ENCODE data around the gene DAPL1.
A peak's percentile ranks its signal among the peaks of the same experiment; 100 is the strongest.

DAPL1 gene, protein sequence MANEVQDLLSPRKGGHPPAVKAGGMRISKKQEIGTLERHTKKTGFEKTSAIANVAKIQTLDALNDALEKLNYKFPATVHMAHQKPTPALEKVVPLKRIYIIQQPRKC

DNA sequence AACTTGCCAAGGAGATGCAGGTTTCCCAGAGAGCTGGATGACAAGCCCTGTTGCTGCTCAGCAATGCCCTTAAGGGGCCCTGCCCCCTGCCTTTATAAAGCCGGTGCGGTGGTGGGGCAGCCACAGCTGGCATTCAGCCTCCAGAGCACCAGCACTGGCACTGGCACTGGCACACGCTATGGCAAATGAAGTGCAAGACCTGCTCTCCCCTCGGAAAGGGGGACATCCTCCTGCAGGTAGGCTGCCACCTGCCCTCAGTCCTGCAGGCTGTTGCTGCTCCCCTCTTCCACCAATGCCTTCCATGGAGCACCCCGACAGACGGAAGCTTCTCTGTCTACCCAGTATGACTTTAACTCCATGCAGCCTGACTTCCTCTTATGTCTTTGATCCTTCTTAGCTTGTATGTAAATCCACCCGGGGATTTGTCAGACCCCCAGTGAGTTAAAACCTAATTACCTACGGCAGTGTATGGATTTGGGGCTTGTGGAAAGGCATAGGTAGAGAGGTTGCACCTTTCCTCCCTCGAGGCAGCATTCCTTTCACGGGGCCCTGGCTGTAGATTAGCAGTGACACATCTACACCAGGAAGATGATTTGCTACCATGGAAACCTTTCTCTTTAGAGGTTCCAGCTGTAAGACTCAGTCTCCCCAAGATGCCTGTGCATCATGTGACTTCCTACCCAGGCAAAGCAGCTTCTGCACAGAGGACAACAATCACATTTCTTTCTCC lies at the start of gene DAPL1:
TSS of gene DAPL1 (plus strand) at position 123 of the 730 bp plus-strand sequence. CDS start at position 179, 56 bp downstream.
- no peak for DNase-seq

DNA sequence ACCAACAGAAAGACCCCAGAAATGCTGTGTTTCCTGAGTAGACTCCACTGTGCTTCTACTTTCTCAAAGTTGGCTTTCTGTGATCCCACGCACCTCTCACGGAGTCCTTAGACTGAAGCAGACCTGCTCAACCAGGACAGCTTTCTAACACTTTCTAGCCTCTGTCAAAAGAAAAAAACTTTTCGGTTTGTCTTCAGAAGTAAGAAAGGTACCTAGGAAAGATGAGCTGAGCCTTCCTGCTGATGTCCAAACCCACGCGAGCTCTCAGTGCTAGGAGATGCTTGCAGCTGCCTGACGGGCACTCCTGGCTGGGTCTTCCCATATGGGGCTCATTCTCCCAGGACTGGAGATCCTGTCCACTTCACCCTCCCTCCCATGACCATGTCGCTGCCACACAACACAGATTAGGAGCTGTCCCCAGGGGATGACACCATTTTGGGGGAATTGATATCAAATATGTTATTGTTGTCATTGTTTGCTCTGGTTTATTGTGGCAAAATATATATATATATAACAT lies 49.2 kb upstream of the DAPL1 start:
- no peak for DNase-seq

DNA sequence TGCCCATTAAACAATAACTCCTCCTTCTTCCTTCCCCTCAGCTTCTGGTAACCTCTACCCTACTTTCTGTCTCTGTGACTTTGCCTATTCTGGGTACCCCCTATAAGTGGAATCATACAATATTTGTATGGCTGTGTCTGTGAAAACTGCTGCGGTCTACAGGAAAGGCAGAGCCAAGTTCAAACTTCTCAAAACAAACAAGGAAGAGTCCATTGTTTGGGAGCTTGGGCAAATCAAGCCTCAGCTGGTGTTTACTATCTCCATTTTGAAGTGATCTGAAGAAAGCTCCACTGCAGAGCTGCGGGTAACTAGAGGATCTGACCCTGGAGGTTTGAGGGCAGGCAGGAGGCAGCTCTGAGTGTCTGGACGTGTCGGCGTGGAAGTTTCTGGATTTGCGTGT lies 48.6 kb upstream of the DAPL1 start:
- DNase-seq: no peak

DNA sequence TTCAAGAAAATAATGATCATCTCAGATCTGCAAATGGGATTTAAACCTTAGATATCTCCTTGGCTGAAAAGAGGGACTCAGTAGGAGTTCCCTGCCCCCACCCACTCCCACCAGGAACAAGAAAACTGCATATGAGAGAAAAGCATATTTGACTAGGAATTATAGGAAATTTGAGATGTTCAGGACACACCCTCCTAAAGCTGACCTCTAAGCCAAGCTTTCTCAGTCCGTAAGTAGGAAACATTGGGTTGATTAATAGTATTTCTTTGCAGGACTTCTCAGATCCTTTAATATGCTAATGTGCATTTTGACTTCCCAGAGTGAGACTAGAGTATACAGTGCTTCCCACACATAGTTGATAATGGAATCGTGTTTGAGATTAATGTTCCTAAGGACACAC lies 47.8 kb upstream of the DAPL1 start:
- DNase-seq: no peak

DNA sequence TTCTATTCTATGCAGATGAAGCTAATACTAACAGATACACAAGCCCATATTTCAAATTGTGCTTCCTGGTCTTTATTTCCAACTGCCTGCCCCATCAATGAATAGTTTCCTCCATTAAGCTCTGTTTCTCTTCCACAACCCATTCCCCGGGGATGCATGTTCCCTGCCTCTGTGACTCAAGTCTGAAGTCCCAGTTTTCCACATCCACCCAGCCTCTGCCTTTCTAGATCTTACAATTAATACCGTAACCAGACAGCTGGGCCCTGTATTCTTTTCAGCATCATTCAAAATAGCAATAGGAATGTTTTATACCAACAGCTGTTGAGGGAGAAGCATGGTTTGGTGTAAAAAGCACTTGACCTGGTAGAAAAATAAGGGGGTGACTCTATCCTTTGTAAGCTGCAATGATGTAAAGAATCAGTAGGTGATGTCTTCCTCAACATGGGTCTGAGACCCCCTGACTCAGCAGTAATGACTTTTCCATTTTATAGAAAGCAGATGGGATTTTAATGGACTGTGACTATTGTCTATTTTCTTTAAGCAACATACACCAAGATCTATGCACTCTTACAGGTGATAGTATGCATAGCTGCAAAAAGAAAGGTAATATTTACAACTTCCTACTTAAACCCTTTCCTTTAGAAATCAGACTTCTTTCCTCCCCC lies 46.1 kb upstream of the DAPL1 start:
- DNase-seq: no peak

DNA sequence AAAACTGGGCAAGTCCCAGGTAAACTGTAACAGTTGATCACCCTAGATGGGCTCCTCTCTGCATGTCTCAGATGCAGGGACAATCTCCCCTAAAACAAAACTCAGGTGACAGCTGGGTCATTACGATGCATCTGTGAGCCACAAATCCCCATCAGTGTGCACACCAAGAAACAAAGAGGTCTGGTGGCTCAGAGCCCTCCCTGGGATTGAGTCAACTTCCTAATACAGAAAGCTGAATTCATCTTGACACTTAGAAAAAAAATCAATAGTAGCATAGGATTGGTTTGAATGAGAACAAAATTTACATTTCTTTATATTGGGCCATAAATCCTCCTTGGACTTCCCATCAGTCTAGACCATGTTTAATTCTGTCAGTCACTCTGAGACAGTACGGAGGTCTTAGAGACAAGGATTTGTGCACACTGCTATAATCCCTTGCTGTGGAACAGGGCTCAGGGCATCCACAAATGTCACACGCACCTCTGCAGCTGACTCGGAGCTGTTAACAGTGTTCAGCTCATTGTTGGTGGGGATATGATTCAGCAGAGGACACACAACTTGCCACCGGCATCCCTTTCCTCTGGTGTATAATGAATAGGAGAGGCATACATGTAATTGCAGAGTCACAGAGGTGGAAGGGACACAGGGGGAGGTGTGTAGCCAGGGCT lies 44.5 kb upstream of the DAPL1 start:
- DNase-seq: no peak

DNA sequence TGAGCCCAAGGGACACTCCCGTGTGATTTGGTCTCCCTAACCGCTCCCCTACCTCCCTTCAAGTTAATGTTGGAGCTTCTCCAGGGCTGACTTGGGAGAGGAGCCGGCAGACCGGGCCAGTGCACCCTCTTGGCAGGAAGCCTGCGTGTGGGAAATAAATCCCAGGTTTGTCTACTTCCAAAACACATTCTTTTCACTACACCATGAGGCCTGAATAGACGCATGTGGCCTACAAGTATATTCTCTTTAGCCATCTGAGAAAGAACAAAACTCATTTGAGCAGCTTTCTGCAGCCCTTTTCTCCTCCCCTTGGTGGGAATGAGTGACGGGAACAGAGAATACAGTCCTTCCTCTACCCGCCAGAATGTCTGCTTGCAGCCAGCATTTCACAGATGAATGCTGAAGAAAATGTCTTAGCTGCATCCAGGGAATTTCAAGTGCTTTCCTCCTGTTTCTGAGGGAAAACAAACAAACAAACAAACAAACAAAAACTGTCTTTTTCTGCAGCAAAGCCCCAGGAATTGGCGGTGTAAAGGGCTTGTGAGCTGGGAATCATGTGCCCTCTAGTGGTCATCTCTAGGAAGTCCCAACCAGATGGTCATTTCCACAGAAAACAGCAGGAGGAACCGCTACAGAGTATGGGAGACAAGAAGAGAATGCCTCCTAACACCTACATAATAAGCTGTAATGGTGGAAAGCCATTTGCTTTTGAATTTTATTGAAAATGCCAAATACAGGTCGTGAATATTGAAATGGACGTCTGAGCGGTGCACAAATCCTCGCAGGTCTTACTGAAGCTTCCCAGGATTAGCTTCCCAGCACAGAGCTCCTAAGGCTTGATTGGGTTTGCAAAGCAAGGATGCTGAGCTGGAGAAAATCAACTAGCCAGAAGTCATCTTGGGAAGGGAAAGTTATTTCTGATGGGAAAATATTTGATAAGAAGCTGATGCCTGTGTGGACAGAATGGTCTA lies 41.2 kb upstream of the DAPL1 start:
- peak; percentile 65 for DNase-seq

DNA sequence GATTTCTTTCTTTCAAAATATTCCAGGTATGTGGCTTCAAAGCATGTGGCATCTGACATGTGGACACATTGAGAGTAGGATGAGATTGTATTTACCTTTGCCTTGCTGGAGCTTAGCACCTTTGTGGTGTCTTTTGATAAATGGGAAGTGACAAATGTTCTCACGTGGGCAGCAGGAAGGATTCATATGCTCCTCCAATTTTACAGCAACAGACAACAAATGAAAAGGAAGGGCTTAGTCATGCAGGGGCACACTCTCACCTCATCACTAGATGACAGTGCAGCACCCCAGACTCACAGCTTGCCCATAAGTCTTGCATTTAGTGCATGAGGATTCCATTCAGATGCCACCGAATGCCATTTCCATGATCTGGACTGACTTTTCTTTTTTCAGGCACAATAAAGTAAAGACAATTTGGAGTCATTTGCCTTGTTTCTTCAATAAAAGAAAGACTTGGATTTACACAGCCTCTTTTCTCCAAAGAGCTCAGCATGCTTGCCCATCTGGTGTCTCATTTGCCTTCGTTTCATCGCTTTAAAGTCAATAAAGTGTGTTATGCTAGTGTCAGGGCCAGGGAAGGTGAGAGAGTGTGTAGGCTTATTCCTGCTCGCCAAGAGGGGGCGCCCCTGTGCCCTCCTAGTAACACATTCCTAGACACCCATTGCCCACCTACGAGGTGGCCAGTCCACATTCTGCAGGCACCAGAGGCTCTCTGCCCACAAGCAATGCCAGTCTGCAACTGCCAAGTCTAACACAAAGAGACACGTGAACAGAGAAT lies 39.6 kb upstream of the DAPL1 start:
- DNase-seq: peak; percentile 36

DNA sequence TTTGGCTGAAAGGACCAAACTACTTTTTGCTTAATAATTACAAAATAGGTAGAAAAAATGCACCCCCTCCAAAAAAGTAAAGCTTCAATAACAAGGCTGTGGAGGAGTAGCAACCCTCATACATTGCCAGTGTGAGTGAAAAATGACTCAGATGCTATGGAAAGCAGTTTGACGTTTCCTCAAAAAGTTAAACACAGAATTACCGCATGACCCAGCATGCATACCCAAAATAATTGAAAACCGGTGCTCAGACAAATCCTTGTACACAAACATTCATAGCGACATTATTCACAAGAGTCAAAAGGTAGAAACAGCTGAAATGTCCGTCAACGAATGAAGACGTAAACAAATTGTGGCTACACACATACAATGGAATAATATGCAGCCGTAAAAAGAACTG lies 38.8 kb upstream of the DAPL1 start:
- no peak for DNase-seq

DNA sequence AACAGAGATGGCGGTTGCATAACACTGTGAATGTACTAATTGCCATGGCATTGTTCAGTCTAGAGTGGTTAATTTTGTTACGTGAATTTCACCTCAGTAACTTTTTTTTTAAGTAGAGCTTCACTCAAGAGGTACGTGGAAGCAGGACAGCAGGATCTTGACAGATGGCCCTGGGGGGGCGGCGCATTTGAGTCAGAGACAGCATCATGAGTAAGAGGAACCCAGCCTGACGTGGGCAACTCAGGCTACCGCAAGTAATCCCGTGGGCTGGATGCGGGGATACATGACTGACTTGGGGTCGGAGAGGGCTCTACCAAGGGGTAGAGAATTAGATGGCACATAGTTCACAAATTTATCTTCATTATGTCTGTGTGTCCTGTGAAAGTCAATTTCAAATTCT lies 38.1 kb upstream of the DAPL1 start:
- no peak for DNase-seq

DNA sequence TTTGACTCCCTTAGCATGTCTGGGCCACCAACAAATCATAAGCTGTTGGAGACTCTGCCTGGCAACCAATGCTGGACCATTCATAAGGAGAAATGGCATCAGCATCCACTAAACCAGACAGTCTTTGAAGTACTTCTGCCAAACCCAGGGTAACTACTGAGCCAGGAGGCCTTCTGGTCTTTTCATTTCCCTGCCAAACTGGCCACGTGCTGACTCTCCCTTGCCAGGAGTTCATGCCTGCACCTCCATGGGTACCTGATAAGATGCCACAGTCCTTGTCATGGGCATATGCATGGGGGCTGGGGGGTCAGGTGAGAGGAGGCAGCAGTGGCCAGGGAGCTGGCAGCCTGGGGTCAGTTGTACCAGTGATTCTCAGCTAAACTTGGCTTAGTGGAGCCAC lies 34.2 kb upstream of the DAPL1 start:
- DNase-seq: peak; percentile 66

DNA sequence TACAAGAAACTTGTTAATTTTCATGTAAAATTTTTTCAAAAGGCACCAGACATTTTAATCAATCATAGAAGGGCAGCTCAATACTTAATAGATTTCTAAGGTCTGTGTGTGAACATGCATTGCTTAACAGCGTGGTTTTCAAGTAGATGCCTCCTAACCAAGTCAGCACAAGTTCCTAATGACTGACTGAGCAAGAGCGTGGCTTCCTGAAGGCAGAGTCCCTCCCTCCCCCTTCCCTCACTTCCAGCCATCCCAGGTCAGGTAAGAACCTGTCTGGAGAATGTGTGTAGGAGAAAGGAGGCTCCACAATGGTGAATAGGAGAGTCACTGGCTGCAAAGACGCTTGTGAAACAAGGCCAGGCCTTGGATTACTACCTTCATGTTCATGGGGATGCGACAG lies 33.5 kb upstream of the DAPL1 start:
- DNase-seq: no peak

DNA sequence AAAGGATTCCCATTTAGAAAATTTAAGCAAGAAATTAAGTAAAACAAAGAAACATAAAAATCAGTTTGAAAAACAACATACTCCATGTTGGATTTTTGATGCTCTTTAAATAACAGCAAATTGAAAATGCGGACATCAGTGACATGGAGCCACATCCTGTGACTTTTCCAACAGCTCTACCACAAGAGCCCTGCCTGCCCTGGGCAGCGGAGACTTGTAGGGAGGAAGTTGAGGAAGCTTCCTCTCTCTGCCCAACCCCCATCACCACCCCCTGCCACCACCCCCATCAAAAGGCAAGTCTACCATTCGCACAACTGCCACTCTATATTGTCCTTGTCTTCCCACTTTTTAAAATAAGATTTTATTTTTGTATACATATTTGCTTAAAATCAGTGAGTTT lies 32.8 kb upstream of the DAPL1 start:
- no peak for DNase-seq

DNA sequence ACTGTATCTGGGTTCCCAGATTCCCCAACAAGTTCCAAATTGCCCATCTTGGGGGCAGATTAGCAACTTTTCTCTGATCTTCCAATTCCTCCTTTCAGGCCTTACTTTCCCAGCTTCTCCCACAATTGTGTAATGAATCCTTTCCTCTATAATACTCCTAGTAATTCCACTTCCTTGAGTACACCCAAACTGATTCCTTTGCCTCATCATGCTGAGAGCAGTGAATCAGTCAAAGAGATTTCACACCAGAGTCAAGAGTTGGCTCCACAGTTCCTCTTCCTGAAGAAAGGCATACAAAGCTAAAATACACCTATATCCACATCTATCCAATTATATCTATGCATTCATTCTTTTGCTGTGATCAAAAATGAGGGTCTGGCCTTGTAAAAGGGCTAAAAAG lies 28.6 kb upstream of the DAPL1 start:
- no peak for DNase-seq

DNA sequence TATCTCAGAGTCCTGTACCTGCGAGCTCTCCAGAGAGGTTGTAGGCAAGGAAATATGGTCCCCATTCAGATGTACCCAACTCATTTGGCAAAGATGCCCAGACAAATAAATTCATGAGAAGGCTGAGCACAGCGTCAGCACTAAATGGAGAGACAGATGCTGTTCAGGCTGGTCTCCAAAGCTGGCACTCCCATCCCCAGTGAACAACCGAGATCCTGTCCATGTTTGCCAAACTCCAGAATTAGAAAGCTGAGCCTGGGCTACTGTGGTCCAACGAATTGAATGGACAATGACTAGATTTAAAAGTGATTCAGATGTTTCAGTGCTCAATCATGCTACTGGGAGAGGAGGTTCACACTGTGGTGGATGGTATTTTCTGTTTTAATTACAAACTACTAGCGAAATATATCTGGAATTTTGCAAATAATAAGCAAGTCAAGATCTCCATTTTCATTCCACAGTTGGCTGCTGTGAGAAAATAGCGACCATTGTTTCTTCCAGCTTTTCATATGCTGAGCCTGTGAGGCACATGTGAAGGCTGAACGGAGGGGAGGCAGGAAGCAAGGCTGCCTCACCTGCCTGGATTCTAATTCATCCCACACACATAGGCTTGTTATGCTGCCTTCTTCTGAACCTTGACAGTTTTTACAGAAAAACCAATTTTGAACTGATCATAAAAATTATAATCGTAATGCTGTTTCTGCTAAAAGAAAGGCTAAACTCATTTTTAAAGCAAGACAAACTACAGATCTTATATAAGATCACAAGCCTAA lies 22.6 kb upstream of the DAPL1 start:
- DNase-seq: peak; percentile 95

DNA sequence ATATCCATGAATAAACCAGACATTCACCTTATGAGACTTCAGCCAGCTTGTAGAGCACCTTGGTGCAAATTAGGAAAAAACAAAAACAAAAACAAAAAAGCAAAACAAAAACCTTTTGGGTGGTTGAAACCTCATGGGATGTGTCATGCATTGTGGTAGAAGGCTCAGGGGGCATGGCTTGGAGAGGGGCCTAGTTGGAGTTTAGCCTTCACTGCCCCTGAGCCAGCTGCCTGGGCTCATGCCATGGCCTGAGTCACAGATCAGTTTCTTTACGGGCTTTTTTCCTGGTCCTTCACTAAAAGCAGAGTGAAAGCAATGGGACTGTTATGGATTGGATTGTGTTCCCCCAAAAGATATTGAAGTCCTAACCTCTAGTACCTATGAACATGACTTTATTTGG lies 22.0 kb upstream of the DAPL1 start:
- peak; percentile 69 for DNase-seq

DNA sequence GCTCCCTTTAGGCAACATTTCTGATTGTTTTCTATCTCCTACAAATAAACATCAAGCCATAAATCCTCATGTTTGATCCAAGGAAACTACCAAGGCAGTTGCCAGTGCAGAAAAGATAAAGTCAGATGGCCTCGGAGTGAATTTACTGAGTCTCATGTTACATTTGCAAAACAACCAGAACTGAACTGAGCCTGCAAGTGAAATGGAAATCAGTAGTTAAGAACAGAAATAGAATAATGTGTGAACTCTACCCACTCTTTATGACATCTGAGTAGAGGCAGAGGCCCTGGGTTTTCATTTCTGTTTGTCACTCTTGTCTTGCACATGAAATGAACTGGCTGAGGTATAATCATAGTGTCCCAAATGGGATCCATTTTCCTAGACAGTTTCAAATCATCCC lies 20.4 kb upstream of the DAPL1 start:
- peak; percentile 29 for DNase-seq

DNA sequence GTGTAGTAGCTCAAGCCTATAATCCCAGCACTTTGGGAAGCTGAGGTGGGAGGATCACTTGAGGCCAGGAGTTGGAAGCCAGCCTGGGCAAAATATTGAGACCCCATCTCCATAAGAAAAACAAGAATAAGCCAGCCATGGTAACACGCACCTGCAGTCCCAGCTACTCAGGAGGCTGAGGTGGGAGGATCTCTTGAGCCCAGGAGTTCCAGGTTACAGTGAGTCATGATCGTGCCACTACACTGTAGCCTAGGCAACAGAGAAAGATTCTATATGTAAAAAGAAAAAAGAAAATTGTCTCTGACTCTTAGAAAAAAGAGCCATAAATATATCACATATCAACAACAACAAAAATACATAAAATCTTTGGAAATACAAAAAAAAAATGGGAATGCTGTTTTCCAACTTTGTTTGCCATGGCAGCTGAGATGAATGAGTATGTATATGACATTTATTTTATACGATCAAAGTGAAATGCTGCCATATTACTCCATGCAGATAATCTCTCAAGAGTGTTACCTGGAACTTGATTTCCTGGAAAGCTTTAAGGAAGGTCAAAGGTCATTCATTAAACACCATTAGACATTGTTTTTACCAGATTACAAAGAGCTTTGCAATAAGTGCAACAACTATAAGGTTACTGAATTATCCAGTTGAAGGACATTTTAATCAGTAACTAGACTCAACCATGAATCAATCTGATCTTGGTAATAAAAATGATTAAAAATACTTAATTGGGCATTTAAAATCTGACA lies 19.7 kb upstream of the DAPL1 start:
- no peak for DNase-seq

DNA sequence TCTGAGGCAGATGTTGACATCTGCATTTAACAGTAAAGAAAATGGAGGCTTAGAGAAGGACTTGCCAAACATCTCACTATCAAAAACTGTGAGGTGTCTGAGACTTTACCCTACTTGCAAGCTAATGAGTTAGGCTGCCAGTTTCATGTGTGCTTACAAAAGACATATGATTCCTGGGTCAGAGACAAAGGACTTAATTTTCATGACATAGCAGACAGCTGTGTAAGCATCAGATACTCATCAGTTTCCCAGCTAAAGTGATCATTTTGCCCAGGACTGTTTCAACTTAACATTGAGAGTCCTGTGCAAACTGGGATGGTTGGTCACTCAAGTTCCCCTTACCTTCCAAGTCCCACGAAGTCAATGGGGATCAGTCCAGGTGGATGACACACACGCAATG lies 18.9 kb upstream of the DAPL1 start:
- no peak for DNase-seq

DNA sequence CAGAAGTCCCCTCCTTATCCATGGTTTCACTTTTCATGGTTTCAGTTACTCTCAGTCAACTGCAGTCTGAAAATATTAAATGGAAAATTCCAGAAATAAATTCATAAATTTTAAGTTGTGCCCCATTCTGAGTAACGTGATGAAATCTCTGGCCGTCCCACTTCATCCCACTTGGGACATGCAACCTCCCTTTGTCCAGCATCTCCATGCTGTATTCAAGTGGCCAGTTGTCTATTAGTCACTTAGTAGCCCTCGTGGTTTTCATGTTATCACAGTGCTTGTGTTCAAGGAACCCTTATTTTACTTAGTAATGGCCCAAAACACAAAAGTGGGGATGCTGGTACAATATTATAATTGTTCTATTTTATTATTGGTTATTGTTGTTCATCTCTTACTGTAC lies 18.0 kb upstream of the DAPL1 start:
- DNase-seq: no peak
